KMS-11 (cell line): ENCODE data around the gene NRG3.
"Not testable (repeated sequence)": the region's sequence is repeated elsewhere in the genome, so short reads cannot be mapped to it uniquely, and the experiment has no call there.

ENCODE experiments used
- H2AFZ ChIP-seq: fragments of 200-600 bp; sonication (generic); 2 replicates; pipeline ENCODE4 v1.6.1; 2016; ENCODE audit warnings: antibody characterized with exemption, mixed run types, low read depth
- H3K27ac ChIP-seq: fragments of 200-600 bp; sonication (generic); 2 replicates; pipeline ENCODE4 v1.6.1; 2016; ENCODE audit warnings: mild to moderate bottlenecking, mixed run types
- H3K27me3 ChIP-seq: fragments of 200-600 bp; sonication (generic); 2 replicates; pipeline ENCODE4 v1.6.1; 2017; ENCODE audit warnings: mild to moderate bottlenecking, low read depth, mixed run types, moderate library complexity; ENCODE audit not compliant: insufficient read depth
- H3K36me3 ChIP-seq: fragments of 200-600 bp; sonication (generic); 2 replicates; pipeline ENCODE4 v1.6.1; 2017; ENCODE audit warnings: mild to moderate bottlenecking, mixed run types; ENCODE audit not compliant: insufficient read depth
- H3K4me1 ChIP-seq: fragments of 200-600 bp; sonication (generic); 2 replicates; pipeline ENCODE4 v1.6.1; 2016; ENCODE audit warnings: mild to moderate bottlenecking, low read depth, mixed run types; ENCODE audit not compliant: poor library complexity, severe bottlenecking
- H3K4me2 ChIP-seq: fragments of 200-600 bp; sonication (generic); 2 replicates; pipeline ENCODE4 v1.7.0; 2016; ENCODE audit warnings: mild to moderate bottlenecking, mixed run types
- H3K4me3 ChIP-seq: fragments of 200-600 bp; sonication (generic); IDR thresholded peaks from 2 replicates; pipeline ENCODE4 v1.6.1; 2017; ENCODE audit warnings: low read depth, low read length, mixed read lengths; ENCODE audit not compliant: insufficient read depth
- H3K79me2 ChIP-seq: fragments of 200-600 bp; sonication (generic); 2 replicates; pipeline ENCODE4 v1.6.1; 2016; ENCODE audit warnings: low read depth, mixed run types; ENCODE audit not compliant: insufficient read depth
- H3K9ac ChIP-seq: fragments of 200-600 bp; sonication (generic); 2 replicates; pipeline ENCODE4 v1.6.1; 2016; ENCODE audit warnings: mild to moderate bottlenecking, mixed run types
- H4K20me1 ChIP-seq: fragments of 200-600 bp; sonication (generic); 2 replicates; pipeline ENCODE4 v1.6.1; 2016; ENCODE audit warnings: mild to moderate bottlenecking, mixed run types; ENCODE audit not compliant: insufficient read depth
- TF ChIP-seq, protein P1 (sequence below): fragments of 200-600 bp; sonication (generic); conservative IDR thresholded peaks from 2 replicates; pipeline ENCODE4 v1.6.1; 2017; ENCODE audit warnings: low read depth, mild to moderate bottlenecking, antibody characterized with exemption, low read length, moderate library complexity, mixed read lengths

NRG3 gene

DNA sequence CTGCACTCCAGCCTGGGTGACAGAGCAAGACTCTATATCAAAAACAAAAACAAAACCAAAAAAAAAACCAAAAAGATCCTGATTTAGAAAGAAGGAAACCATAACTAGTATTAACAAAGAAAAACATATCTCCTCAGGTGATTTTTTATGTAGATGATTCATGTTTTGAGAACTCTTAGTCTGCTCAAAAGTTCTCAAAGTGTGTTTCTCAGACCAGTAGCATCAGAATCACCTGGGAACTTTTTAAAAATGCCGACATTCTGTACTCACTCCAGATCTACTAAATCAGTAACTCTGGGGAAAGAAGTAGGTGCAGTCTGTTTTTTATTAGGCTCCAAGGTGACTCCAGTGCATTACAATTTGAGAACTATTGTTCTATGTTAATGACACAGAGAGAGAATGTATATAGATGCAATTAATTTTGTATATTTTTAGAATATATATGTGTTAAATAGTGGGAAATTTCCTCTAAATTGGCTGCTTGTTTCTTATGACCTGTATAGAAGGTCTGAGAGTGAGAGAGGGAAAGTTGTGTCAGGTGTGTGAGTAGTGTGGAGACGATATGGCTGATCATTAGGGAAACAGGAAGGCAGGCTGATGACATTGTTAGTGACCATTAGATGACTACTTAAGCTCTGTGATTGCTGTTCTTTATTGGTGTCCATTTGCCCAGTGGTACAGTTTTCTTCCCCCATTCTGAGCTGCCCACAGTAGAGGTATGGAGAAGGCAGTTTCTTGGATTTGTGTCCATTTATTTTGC, 1075.0 kb downstream of the NRG3 start:
- no peak overlapping the region for H3K4me2 ChIP-seq
- H2AFZ ChIP-seq: no peak overlapping the region
- no peak overlapping the region for H3K27ac ChIP-seq
- H3K4me1 ChIP-seq: no peaks in the 10 kb centered on the region
- H3K4me3 ChIP-seq: no peak overlapping the region
- H3K9ac ChIP-seq: no peak overlapping the region
- H3K36me3 ChIP-seq: no peaks in the 10 kb centered on the region
- TF ChIP-seq, protein P1, sequence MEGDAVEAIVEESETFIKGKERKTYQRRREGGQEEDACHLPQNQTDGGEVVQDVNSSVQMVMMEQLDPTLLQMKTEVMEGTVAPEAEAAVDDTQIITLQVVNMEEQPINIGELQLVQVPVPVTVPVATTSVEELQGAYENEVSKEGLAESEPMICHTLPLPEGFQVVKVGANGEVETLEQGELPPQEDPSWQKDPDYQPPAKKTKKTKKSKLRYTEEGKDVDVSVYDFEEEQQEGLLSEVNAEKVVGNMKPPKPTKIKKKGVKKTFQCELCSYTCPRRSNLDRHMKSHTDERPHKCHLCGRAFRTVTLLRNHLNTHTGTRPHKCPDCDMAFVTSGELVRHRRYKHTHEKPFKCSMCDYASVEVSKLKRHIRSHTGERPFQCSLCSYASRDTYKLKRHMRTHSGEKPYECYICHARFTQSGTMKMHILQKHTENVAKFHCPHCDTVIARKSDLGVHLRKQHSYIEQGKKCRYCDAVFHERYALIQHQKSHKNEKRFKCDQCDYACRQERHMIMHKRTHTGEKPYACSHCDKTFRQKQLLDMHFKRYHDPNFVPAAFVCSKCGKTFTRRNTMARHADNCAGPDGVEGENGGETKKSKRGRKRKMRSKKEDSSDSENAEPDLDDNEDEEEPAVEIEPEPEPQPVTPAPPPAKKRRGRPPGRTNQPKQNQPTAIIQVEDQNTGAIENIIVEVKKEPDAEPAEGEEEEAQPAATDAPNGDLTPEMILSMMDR: no peak
- no peaks in the 10 kb centered on the region for H4K20me1 ChIP-seq
- H3K27me3 ChIP-seq: no peaks in the 10 kb centered on the region
- no peaks in the 10 kb centered on the region for H3K79me2 ChIP-seq

DNA sequence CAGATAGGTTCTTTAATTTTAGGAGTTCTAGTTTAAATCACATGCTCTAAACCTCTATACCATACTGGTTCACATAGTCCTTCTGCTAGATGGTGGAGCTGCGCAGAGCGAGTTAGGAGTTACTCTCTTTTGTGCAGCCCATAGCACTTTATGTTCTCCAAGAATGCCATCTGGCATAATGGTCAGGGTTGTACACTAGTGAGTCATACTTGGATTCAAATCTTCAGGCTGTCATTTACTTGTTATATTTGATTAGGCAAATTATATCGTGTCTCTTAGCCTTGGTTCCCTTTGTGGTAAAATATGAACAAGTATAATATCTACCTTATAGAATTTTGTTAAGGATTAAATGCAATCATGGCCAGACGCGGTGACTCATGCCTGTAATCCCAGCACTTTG, 1078.3 kb downstream of the NRG3 start:
- no peak overlapping the region for H2AFZ ChIP-seq
- no peaks in the 10 kb centered on the region for H3K4me1 ChIP-seq
- no peak overlapping the region for H3K4me3 ChIP-seq
- H3K27ac ChIP-seq: no peak overlapping the region
- H3K27me3 ChIP-seq: no peaks in the 10 kb centered on the region
- H4K20me1 ChIP-seq: no peaks in the 10 kb centered on the region
- H3K36me3 ChIP-seq: no peaks in the 10 kb centered on the region
- TF ChIP-seq, protein P1: no peak
- no peak overlapping the region for H3K9ac ChIP-seq
- no peak overlapping the region for H3K4me2 ChIP-seq
- H3K79me2 ChIP-seq: no peaks in the 10 kb centered on the region

DNA sequence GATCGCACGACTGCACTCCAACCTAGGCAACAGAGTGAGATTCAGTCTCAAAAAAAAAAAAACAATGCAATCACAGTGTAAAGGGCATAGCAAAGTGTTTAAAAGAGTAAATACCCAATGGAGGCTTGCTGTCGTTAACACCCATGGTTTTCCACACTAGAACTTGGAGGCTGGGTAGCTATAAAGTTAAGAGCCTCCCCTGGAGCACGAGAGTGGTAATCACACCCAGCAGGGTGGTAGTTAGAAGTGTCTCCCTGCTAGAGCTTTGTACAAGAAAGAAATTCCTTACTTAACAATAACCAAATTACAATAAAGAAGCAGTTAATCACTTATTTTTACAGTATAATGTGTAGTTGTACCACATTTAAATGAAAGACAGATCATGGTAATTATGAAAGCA, 1078.9 kb downstream of the NRG3 start:
- Histone ChIP-seq H2AFZ (no peak overlapping the region), H3K79me2 (no peaks in the 10 kb centered on the region), H3K4me3 (no peak overlapping the region), H3K4me1 (no peaks in the 10 kb centered on the region), H3K36me3 (no peaks in the 10 kb centered on the region), H3K4me2 (no peak overlapping the region), H3K9ac (no peak overlapping the region), H3K27ac (no peak overlapping the region), H4K20me1 (no peaks in the 10 kb centered on the region), H3K27me3 (no peaks in the 10 kb centered on the region)
- TF ChIP-seq, protein P1: no peak

DNA sequence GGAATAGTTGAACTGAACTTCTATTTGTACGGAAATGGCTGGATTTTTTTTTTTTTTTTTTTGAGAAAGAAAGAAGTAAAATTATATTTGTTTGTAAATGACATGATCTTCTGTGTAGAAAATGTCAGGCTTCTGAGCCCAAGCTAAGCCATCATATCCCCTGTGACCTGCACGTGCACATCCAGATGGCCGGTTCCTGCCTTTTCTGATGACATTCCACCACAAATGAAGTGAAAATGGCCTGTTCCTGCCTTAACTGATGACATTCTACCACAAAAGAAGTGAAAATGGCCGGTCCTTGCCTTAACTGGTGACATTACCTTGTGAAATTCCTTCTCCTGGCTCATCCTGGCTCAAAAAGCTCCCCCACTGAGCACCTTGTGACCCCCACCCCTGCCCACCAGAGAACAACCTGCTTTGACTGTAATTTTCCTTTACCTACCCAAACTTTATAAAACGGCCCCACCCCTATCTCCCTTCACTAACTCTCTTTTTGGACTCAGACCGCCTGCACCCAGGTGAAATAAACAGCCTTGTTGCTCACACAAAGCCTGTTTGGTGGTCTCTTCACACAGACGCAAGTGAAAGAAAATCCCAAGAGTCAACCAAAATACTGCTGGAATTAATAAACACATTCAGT, 1085.5 kb downstream of the NRG3 start:
- H2AFZ ChIP-seq, H3K4me3 ChIP-seq, H3K9ac ChIP-seq, H3K4me2 ChIP-seq, H4K20me1 ChIP-seq, H3K27me3 ChIP-seq, H3K27ac ChIP-seq, H3K79me2 ChIP-seq, H3K4me1 ChIP-seq, H3K36me3 ChIP-seq: not testable (repeated sequence)

DNA sequence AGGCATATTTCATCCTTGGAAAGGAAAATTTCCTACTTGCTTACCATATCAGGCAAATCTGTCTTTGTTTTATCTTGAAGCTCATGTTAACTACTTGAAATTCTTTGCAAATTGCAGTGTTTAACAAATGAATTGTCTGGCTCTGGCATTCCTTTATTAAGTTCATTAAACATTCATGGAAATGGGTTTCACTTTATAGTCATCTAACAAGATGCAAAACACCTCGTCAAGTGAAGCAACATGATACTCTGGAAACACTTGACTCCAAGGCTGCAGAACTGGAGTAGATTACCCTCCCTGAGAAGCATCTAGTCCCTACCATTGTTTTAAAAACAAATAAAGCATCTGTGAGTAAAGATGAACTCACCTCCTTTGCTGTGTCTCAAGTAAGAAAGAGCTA, 1086.9 kb downstream of the NRG3 start:
- Histone ChIP-seq H3K36me3 (no peaks in the 10 kb centered on the region), H3K27me3 (no peaks in the 10 kb centered on the region), H3K4me3 (no peak overlapping the region), H4K20me1 (no peaks in the 10 kb centered on the region), H3K4me1 (no peaks in the 10 kb centered on the region), H3K27ac (no peak overlapping the region), H3K9ac (no peak overlapping the region), H3K79me2 (no peaks in the 10 kb centered on the region), H3K4me2 (no peak overlapping the region), H2AFZ (no peak overlapping the region)
- TF ChIP-seq, protein P1: no peak
